GM19468 (cell line): Measurements from ENCODE around the gene KIF18A.

Source experiments
- ATAC-seq: cut with Tn5 transposase; IDR thresholded peaks from one replicate; pipeline ENCODE4 v1.9.1; 2021; ENCODE audit warnings: mild to moderate bottlenecking, moderate library complexity, moderate number of reproducible peaks; ENCODE audit not compliant: unreplicated experiment; ENCODE audit errors: extremely low read depth

KIF18A gene

DNA sequence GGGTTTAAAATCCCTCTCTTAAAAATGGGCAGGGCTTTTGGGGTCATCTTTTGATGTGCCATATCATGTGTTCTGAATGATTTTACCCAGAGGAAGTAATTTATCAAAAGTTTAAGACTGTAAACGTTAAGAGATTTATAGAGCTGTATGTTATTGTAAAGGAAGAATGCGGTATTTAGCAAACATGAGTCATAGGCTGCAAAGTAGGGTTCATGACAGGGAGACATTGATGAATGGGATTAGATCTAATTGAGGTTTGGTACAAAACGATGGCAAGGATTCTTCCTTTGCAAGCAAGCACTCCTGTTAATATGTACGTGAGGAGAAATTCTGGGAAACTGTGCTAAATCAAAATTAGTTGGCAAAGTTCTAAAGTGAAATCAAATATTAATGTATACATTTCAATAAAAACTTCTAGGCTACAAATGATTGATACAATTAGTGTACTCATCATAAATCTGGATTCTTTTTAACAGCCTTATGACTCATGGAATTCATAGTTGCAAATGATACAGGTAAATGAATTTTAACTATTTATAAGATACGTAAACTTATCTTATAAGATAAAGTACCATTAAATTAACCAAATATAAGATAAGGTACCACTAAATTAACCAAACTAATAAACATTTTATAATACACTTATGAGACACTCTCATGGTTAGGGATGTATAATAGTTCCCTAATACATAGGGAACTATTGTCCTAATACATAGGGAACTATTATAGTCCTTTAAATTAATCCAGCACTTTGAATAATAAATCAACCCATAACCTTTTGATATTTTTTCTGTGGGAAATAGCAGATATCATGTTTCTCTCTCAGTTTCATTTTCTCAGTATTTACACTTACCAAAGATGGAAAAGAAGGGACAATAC is 58.4 kb downstream of the KIF18A start:
- no peak for ATAC-seq

DNA sequence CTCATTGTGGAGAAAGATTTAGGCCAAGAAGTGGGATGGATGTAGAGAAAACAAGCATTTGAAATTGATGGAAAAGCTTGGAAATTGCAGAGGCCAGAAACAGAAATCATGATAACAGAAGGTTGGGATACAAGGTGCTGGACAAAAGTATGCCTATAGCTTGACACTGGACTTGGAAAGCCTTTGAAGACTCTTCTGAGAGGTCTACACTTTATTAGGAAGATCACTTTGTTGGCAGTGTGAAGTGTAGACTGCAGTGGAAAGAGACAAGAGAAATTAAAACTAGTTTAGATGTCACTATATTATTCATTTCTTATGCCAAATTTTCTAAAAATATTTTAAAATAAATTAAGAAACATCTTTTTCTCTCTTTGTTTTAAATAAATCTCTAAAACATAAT is 59.1 kb downstream of the KIF18A start:
- no peak for ATAC-seq

DNA sequence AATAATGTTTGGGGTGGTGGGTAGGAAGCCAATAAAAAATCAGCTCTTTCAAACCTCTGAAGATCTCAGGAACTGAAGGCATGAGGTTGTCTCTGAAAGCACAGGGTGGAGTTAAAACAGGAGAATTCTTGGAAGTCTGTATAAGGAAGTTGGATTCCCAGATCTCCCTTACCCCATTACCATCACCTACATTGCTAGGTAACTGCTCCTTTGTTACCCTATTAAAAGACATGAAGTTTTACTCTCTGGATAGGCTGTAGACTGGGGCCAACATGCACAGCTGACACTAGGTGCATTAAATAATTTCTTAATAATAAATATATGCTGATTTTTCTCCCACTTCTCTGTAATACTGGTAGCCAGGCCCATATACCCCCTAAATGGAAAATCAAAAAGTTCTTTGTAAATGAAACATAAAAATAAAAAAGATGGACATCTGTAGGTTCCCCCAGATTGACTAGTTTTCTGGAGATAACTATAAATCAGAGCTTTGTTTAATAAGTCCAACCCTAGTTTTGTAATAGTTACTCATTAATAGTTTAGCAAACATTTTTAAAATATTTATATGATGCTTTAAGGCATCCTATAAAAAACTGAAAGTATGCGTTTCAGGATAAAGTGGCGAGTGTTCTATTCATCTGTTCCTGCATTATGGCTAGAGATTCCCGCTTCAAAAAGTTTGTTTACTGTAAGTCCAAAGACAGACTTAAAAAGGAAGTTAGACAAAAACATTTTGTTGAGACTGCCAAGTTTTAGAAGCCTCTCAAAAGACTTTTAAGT is 63.8 kb downstream of the KIF18A start:
- no peak for ATAC-seq

DNA sequence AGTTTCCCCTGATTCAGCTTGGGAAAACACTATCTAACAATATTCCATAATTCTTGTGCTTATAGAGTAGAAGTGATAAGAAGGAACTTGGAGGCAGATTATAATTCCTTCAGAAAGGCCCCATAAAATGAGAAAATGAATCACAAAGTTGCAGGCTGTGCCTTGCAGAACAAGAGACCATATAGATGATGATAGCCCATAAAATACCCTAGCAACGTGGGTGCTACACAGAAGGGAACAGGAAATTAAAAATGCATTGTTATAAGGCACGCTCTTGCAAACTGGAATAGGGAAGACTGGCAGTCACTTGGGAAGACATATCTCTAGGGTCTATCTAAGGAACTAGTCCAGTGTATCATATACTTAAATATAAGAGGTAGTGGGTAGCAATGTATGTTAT is 67.6 kb downstream of the KIF18A start:
- no peak for ATAC-seq

DNA sequence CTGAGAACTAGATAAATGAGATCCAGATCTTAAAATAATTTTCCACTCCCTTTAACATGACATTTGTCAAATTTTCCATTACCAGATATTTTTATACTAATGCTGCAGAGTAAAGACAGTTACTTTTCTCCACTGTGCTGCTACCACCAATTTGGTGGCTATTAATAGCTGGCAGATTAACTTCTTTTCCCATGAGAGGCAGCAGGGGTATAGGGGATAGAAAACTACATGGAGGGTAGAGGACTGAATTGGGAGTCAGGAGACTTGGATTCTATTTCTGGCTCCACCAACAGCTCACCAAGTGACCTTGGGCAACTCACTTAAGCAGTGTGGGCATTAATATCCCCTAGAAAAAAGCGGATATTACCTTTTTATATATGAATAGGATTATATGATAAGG is 69.2 kb downstream of the KIF18A start:
- no peak for ATAC-seq

DNA sequence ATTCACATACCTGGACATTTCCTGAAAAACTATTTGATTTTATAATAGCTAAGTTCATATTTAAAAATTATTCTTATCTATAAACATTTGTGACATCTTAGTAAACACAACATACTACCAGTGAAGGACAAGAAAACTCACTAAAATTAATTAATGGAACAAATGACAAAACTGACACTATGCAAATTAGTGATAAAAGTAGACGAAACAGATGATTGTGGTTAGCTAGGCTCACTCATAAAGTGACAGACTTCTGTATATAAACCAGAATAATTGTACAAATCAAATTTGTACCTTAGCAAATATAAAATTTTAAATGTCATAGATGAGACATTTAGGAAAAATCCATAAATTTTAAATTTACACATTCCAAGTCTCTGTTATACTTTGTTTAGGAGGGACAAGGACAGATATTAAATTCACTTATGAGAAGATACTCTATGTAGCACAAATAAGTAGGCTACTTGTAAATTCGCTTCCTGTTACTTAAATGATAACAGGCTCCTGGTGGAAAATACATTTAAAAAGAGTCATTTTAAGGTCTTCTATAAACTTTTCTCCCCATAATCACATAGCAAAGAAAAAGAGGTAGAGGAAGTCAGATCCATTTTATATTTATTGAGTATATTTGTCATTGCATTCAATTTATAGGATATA is 81.2 kb downstream of the KIF18A start:
- no peak for ATAC-seq

DNA sequence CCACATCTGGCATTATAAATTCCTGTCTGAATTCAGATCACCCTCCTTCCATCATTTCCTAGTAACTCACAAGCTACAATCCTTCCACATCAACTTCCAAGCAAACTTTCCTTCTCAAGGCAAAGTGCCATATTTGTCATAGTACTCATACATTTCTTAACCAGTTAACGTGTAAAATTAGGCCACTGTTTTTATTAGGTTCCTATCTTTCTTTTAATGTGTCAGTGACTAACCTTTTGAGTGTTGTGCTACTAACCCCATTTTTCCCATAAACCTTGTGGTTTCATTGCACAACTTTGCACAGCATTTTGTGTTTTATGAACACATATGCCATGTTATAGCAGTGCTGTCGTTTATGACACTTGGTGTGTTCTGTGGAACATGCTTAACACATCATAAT is 90.1 kb downstream of the KIF18A start:
- no peak for ATAC-seq

DNA sequence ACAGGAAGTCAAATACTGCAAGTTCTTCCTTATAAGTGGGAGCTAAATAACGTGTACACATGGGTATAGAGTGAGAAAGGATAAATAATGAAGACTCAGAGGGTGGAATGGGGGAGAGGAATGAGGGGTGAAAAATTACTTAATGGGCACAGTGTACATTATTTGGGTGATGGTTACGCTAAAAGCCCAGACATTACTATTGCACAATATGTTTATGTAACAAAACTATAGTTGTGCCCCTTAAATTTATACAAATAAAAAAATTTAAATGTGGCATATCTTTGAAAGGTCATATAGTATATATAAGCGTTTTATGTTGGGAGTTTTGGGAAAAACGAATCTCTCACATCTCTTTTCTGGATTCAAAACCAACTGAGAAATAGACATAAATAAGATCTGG is 96.1 kb downstream of the KIF18A start:
- ATAC-seq, result no peak

DNA sequence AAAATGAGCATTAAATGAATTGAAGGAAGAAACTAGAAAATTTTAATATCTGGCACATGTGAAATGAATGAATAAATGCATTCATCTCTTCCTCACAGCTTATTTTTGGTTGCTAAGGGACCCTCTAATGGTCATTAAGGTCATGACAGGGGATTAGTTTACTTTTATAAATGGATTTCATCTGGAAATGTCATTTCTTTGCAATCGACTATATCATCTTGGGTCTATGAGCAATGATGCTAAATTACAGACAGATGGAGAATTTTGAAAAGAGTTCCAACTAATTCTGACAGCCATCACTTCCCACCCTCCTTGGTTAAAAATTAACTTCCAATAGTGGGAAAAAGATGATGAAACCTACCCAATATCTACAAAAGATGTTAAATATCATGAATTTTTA is 98.0 kb downstream of the KIF18A start:
- ATAC-seq, result no peak

DNA sequence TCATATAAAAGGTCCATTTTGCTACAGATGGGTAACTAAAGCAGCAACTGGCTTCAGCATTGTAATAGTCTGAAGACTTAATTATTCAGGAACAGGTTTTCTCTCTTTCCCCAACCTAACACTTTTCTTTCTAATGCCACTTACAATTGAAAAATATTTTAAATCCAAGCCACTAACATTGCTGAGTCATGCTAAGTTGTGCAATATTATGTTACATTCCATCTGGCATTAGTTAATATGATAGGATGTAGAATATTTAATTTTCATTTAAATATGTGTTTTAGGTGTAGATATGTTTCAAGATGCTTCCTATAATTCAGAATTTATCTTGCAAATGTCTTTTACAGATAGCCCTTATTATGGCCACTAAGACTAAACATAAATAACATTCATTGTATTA is 98.6 kb downstream of the KIF18A start:
- ATAC-seq, result no peak

DNA sequence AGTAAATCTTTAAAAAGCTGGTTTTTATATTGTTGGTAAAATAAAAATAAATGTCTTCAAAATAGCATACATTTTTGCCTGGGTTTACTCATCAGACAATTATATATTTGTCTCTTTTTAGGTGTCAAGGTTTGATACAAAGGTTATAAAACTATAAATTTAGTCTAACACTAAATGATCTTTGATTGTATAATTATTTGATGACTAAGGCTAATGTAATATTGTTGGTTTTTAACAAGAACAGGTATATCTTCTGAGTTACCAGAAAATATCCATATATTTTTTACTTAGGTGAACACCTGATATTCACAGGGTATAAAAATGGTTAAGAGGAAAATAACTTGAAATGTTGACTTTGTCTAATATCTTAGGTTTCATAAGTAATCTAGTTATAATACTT is 104.3 kb downstream of the KIF18A start:
- ATAC-seq, result no peak

DNA sequence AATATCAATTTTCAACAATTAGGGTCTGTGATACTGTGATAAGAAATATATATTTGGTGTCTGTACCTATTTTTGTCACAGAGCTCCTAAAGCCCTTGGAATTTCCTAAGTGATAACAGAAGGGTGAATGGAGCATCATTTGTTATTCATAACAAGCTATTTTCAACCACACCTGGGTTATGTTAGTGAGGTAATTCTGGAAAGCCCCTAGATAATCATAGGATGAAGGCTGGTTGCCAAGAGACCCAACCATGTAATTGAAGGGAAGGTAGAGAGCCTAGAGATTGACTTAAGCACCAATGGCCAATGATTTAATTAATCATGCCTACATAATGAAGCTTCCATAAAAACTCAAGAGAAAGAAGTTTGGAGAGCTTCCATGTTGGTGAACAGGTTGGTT is 109.4 kb downstream of the KIF18A start:
- ATAC-seq, result no peak

DNA sequence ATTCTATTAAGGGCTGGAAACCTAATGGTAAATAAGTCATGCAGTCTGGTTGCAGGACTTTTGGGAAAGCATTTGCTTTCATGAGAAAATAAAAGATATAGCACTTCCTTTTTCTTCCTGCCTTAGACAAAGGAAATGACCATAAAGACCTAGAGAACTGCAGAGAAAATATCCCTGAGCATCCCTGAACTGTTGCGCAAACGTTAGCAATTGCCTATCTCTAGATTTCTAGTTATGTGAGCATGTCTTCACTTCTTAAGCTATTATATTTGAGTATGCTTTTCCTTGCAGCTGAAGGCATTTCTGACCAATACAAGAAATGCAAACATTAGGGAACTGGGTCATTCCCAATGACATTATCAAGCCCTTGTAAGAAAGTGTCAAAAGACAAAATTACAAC is 110.6 kb downstream of the KIF18A start:
- ATAC-seq, result no peak

DNA sequence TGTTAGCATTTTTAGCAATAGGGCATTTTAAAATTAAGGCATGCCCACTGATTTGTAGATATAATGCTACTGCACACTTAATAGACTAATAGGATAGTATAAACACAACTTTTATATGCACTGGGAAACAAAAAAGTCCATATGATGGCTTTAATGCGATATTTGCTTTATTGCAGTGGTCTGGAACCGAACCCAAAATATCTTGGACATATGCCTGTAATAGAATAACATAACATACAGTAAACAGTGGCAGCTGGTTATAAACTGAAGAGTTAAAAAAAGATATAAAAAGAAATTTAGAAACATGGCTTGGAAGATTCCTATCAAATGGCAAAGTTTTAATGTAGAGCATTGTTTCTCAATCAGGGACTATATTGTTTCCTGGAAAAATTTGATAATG is 111.9 kb downstream of the KIF18A start:
- no peak for ATAC-seq

DNA sequence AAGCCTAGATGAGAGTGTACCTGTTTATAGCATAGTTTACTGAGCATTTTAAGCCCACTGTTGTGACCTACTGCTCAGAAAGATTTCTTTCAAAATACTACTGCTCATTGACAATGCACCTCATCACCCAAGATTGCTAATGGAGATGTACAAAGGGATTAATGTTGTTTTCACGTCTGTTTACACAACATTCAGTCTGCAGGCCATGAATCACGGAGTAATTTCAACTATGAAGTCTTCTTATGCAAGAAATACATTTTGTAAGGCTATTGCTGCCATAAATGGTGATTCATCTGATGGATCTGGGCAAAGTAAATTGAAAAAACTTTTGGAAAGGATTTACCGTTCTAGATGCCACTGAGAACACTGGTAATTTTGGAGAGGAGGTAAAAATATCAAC is 112.9 kb downstream of the KIF18A start:
- no peak for ATAC-seq

DNA sequence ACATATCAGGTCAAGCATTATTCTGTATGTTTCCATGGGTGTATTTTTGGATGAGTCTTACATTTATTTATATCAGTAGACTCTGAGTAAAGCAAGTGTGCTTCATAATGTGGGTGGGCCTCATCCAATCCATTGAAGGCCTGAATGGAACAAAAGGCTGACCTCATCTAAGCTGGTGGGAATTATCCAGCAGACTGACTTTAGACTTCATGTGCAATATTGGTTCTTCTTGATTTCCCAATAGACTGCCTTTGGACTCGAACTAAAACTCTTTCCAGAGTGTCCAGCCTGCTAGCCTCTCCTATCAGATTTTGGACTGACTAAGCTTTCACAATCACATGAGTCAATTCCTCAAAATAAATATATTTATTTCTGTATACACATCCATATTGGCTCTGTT is 116.2 kb downstream of the KIF18A start:
- ATAC-seq, result no peak

DNA sequence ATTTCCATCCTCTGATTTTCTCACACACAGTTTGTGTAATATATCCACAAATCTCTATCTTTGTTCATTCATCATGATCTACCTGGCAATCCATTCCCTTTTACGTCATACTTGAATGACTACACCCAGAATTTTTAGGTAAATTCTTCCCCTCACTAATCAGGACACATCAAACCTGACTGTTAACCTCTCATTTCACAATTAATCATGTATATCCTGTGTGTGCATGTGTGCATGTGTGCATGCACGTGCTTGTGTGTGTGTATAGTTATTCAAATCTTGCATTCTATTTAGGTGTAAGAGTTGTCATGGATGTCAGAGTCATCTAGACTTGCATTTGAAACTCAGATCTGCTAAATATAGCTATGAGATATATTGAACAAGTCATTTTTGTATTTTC is 130.4 kb downstream of the KIF18A start:
- ATAC-seq, result no peak

DNA sequence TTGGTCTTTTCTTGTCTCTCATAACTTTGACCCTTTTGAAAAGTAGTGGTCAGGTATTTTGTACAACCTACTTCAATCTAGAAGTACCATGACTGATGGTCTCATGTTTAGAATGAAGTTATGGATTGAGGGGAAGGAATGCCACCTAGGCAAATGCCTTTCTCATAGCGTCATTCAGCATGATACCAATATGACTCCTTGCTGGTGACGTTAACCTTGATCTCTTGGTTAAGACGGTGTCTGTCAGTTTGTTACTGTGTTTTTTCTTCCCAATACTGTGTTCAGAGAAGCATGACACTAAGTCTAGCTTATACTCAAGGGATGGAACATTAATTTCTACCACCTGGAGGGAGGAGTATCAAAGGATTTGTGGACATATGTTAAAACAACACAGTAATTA is 130.9 kb downstream of the KIF18A start:
- no peak for ATAC-seq

DNA sequence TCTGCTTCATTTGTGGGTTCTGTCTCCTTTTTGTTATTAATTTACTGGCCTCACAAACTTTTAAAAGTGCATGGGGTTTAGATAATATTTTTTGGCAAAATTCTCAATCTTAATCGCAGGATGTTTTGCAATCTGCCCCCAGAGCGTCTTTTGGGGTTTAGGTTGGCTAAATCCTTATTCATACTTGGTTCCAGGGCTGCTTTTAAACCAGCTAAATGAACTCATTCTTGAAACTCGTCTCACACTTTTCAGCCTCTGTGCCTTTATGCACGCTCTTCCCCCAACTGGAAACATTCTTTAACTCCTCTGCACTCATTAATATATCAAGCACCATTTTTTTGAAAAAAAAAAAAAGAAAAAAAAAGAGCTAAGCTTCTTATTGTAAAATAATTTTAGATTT is 131.7 kb downstream of the KIF18A start:
- ATAC-seq, result no peak

DNA sequence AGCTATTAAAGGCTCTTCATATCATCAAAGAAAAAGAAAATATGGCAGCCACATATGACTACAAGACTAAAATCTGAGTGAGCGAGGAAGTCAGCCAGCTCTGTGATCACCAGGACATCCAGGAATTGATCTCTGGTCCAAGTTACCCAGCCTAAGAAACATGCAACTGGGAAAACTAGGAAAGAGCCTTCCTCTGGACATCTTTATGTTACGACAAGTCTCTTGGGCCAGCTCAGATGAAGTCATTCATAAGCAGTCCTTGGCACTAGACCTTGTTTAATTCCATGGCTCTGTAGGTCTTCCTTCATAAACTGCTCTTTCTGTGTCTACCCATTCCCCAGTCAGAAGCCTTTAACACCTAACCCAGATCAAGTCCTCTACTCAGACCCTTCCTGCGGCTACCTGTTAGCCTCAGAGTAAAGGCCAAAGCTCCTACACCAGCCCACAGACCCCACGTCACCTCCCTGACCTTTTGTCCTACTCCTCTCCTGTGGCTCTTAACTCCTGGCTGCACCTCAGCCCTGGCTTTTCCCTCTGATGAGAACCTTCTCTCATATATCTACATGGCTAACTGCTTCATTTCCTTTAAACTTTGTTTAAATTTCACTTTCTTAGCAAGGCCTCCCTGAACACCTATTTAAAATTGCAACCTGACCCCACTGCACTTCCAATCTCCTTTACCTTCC is 134.0 kb downstream of the KIF18A start:
- ATAC-seq, result no peak
